Esophagus muscularis mucosa (tissue), 4 donors: ENCODE results near the gene ECT2. TPM values are rescaled to one million over a fixed set of nuclear protein-coding genes. Genes with fewer than 3 reads are reported as not detected.

ENCODE experiments used
- DNase-seq: peaks from one replicate; pipeline ENCODE4 v3.0.0-alpha.2; 2017; ENCODE audit errors: extremely low spot score
- H3K27ac ChIP-seq, 4 donors: fragments of 200-600 bp; sonication (generic); replicated peaks in 1 of 4; 1 replicate in 3 of 4; 2 replicates in 1 of 4; pipeline ENCODE4 v1.5.1; 2016 to 2019; ENCODE audit warnings: mild to moderate bottlenecking in 1 of 4
- H3K27me3 ChIP-seq, 4 donors: fragments of 200-600 bp; sonication (generic); one replicate each; pipeline versions ENCODE4 v1.5.1 to v1.6.0; 2016 to 2019
- H3K36me3 ChIP-seq, 4 donors: fragments of 200-600 bp; sonication (generic); one replicate each; pipeline ENCODE4 v1.5.1; 2016 to 2019
- H3K4me1 ChIP-seq, 4 donors: fragments of 200-600 bp; sonication (generic); one replicate each; pipeline ENCODE4 v1.5.1; 2016 to 2019
- H3K4me3 ChIP-seq, 4 donors: fragments of 200-600 bp; sonication (generic); 1 replicate in 2 of 4; 2 replicates in 2 of 4; pipeline ENCODE4 v1.5.1; 2016 to 2019; ENCODE audit warnings: mild to moderate bottlenecking in 4 of 4, moderate library complexity in 1 of 4
- H3K9me3 ChIP-seq, 4 donors: fragments of 200-600 bp; sonication (generic); 1 replicate in 3 of 4; 2 replicates in 1 of 4; pipeline ENCODE4 v1.5.1; 2016 to 2019
- EP300 ChIP-seq: sonication (generic); formaldehyde crosslinking; IDR thresholded peaks from one replicate; pipeline ENCODE4 v1.6.1; 2017; ENCODE audit warnings: antibody characterized with exemption
- POLR2A ChIP-seq: fragments of 450-650 bp; IDR thresholded peaks from one replicate; pipeline ENCODE4 v1.6.1; 2017; ENCODE audit warnings: antibody characterized with exemption, moderate library complexity, mild to moderate bottlenecking, low read depth
- POLR2AphosphoS5 ChIP-seq, 2 donors: sonication (generic); formaldehyde crosslinking; IDR thresholded peaks; one replicate each; pipeline ENCODE4 v1.6.1; 2017; ENCODE audit warnings: antibody characterized with exemption in 2 of 2
- WGBS: methylation state at CpG from one replicate; pipeline ENCODE4 v1.1.5; 2018; 5-methylcytosine and 5-hydroxymethylcytosine counted together
- intact Hi-C: fragments of 100-400 bp; cut with DNase I; formaldehyde crosslinking; loops from one replicate; pipeline ENCODE4 v1.15.1; 2023
- total RNA-seq, 4 donors: library from RNA; depleted of rRNA; stranded (reverse); fragments of >200 nt; gene quantifications; one replicate each; pipeline versions ENCODE4 v1.1.0 to v1.2.1, GENCODE V29; 2016
- TF ChIP-seq, protein P1 (sequence below), 3 experiments: fragments of 200-600 bp in 2 of 3; fragments of 450-650 bp in 1 of 3; sonication (generic) in 2 of 3; IDR thresholded peaks; one replicate each; pipeline ENCODE4 v1.5.1; 2017 to 2019; ENCODE audit warnings: antibody characterized with exemption in 3 of 3, mild to moderate bottlenecking in 2 of 3, moderate library complexity in 1 of 3

Gene ECT2
- total RNA-seq, 4 donors from 2014 or later = 7.3 to 8.7 (median 7.9) TPM

DNA sequence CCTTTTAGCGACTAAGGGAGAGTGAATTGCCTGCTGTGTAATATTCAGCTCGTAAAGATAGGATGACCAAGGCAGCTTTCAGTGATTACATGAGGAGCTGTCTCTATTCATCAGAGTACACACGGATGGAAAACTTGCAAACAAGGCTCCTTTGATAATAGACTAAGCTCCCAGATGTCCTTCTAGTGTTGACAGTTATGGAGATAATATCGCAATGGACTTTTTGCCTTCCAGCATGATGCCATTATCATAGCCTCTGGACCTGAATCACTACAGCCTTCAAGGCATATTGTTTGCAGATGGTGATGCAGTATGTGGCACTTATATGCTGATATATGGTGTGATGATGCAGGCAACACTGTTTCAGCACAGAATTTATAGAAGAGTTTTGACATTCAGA, 93.9 kb downstream of the ECT2 start:
- intact Hi-C loops = no loop called here
- H3K27ac ChIP-seq = no peak overlapping the region
- no peaks in the 10 kb centered on the region for H3K4me1 ChIP-seq
- H3K9me3 ChIP-seq = no peaks in the 10 kb centered on the region
- H3K4me3 ChIP-seq = no peak overlapping the region
- no peaks in the 10 kb centered on the region for H3K27me3 ChIP-seq
- DNase-seq = no peak
- 86% methylated on average over 4 of the region's 4 CpGs for WGBS
- TF ChIP-seq POLR2AphosphoS5 (IDR thresholded peaks at IDR 0.05) (no peak), EP300 (no peak), POLR2A (no peak)
- TF ChIP-seq, protein P1, sequence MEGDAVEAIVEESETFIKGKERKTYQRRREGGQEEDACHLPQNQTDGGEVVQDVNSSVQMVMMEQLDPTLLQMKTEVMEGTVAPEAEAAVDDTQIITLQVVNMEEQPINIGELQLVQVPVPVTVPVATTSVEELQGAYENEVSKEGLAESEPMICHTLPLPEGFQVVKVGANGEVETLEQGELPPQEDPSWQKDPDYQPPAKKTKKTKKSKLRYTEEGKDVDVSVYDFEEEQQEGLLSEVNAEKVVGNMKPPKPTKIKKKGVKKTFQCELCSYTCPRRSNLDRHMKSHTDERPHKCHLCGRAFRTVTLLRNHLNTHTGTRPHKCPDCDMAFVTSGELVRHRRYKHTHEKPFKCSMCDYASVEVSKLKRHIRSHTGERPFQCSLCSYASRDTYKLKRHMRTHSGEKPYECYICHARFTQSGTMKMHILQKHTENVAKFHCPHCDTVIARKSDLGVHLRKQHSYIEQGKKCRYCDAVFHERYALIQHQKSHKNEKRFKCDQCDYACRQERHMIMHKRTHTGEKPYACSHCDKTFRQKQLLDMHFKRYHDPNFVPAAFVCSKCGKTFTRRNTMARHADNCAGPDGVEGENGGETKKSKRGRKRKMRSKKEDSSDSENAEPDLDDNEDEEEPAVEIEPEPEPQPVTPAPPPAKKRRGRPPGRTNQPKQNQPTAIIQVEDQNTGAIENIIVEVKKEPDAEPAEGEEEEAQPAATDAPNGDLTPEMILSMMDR (IDR thresholded peaks at IDR 0.05) = no peak
- no peaks in the 10 kb centered on the region for H3K36me3 ChIP-seq

DNA sequence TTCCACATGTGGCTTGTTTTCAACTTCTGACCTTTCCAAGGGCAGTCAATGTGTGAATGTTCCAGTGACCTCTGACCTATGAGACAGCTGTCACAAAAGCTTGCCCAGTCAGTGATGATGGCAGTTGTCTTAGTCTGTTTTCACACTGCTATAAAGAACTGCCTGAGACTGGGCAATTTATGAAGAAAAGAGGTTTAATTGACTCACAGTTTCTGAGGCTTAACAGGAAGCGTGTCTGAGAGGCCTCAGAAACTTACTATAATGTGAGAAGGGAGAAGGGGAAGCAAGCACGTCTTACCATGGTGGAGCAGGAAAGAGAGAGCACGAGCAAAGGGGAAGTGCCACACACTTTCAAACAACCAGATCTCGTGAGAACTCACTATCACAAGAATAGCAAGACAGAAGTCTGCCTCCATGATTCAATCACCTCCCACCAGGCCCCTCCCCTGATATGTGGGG, 95.6 kb downstream of the ECT2 start:
- Histone ChIP-seq H3K27me3 (no peaks in the 10 kb centered on the region), H3K27ac (no peak overlapping the region), H3K4me3 (no peak overlapping the region), H3K9me3 (no peaks in the 10 kb centered on the region), H3K4me1 (no peaks in the 10 kb centered on the region), H3K36me3 (no peaks in the 10 kb centered on the region)
- intact Hi-C loops = no loop called here
- TF ChIP-seq POLR2A (no peak), POLR2AphosphoS5 (IDR thresholded peaks at IDR 0.05) (no peak), EP300 (no peak)
- TF ChIP-seq, protein P1 (IDR thresholded peaks at IDR 0.05) = no peak
- no peak for DNase-seq
- 46% methylated on average over 4 of the region's 4 CpGs for WGBS

DNA sequence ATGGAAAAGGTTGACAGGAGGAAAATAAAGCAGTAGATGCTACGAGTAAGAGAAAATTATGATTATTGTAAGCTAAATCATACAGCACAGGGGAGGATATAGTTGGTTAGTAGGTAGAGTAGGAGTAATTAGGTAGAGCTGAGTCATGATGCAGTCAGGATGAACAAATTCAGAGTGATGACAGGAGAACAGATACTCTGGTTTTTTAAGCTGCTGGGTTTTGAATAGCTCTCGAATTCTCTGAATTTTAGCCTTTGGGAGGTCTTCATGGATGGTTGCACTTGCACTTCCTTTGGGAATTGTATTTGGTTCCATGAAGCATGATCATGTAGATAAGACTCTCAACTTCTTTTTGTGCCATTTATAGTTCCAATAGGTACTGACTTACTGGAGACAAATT, 96.2 kb downstream of the ECT2 start:
- DNase-seq = no peak
- intact Hi-C loops = no loop called here
- Histone ChIP-seq H3K27me3 (no peaks in the 10 kb centered on the region), H3K9me3 (no peaks in the 10 kb centered on the region), H3K36me3 (no peaks in the 10 kb centered on the region), H3K27ac (no peak overlapping the region), H3K4me3 (no peak overlapping the region), H3K4me1 (no peaks in the 10 kb centered on the region)
- WGBS = 80% methylated on average over 2 of the region's 2 CpGs
- TF ChIP-seq POLR2A (no peak), EP300 (no peak), POLR2AphosphoS5 (IDR thresholded peaks at IDR 0.05) (no peak)
- TF ChIP-seq, protein P1 (IDR thresholded peaks at IDR 0.05) = no peak

DNA sequence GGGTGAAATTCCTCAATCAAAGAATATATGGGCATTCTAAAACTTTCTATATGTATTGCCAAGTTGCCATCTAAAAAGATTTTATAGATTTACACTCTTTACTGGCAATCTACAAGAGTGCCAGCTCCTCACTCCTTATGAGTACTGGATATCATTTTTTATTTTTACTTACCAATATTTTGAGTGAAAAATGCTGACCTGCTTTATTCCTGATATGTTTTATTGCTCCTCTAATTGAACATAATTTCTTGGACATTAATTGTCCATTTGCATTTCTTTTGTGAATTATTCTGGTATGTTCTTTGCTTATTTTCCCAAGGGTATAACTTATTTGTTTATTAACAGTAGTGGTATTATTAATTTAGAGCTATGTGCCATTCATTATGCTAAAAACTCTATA, 96.8 kb downstream of the ECT2 start:
- Histone ChIP-seq H3K9me3 (no peaks in the 10 kb centered on the region), H3K4me1 (no peaks in the 10 kb centered on the region), H3K27me3 (no peaks in the 10 kb centered on the region), H3K4me3 (no peak overlapping the region), H3K27ac (no peak overlapping the region), H3K36me3 (no peaks in the 10 kb centered on the region)
- TF ChIP-seq EP300 = no peak
- no peak for TF ChIP-seq POLR2A
- TF ChIP-seq, protein P1 (IDR thresholded peaks at IDR 0.05) = no peak
- no peak for TF ChIP-seq POLR2AphosphoS5 (IDR thresholded peaks at IDR 0.05)
- no peak for DNase-seq
- intact Hi-C loops = no loop called here

DNA sequence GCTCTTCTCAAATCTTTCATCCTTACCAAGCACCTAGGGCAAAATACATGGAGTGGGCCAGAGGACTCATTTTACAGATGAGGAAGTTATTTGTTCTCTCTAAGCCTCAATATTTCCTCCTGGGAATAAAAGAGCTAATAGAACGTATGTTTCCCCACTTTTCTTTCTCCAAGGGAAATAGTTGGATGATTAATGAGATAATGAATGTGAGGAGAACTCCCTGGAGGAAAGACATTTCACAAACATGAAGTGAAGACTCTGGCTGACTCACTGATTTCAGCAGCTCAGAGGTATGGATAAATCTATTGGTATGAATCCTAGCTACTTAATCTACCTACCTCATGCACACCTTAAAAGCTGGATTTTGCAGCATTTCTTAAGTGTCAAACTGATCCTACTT, 98.4 kb downstream of the ECT2 start:
- intact Hi-C loops = no loop called here
- 7% methylated on average over 1 of the region's 1 CpG for WGBS
- DNase-seq = no peak

More for the DNA sequence above, 98.4 kb downstream of the ECT2 start:
- Histone ChIP-seq H3K9me3 (no peaks in the 10 kb centered on the region), H3K4me1 (no peaks in the 10 kb centered on the region), H3K4me3 (no peak overlapping the region), H3K36me3 (no peaks in the 10 kb centered on the region), H3K27ac (no peak overlapping the region), H3K27me3 (no peaks in the 10 kb centered on the region)
- TF ChIP-seq EP300 = no peak
- TF ChIP-seq POLR2AphosphoS5 (IDR thresholded peaks at IDR 0.05) = no peak
- TF ChIP-seq, protein P1 (IDR thresholded peaks at IDR 0.05) = no peak
- TF ChIP-seq POLR2A = no peak
